Panc1 (cell line): ENCODE measurements around the gene CMTM7. TPM values are rescaled to one million over a fixed set of nuclear protein-coding genes. Genes with fewer than 3 reads are reported as not detected.

Experiments used
- ATAC-seq: fragments of 200-7000 bp; cut with Tn5 transposase; 2 replicates; pipeline ENCODE4 v1.9.1; 2020; ENCODE audit warnings: mild to moderate bottlenecking, moderate library complexity
- BruUV-seq: library from RNA; stranded (reverse); fragments of 400-500 nt; replicated peaks from 2 replicates; lab custom pipeline; 2021; lab: Mats Ljungman, UMichigan
- CTCF ChIA-PET: fragments of 300-600 bp; sonication (Branson Sonifier 250); formaldehyde crosslinking; loops from one replicate; lab custom pipeline; 2022; ENCODE audit warnings: antibody characterized with exemption; lab: Charles Lee
- POLR2A ChIA-PET: fragments of 300-600 bp; sonication (Branson Sonifier 250); formaldehyde crosslinking; loops from one replicate; lab custom pipeline; 2022; ENCODE audit warnings: antibody characterized with exemption; lab: Charles Lee
- DNase-seq: peaks from one replicate; pipeline ENCODE4 v3.0.0-alpha.2; 2010; ENCODE audit warnings: low read depth, low spot score
- H3K27ac ChIP-seq: 2 replicates; pipeline ENCODE4 v1.5.1; 2011; ENCODE audit warnings: mild to moderate bottlenecking, low read length, inconsistent platforms
- H3K27me3 ChIP-seq: fragments of 200-500 bp; sonication (Bioruptor generic); 2 replicates; pipeline ENCODE4 v1.6.0; 2014; ENCODE audit warnings: low read length, inconsistent platforms; ENCODE audit not compliant: control insufficient read depth, insufficient read depth
- H3K36me3 ChIP-seq: fragments of 200-500 bp; sonication (Bioruptor generic); 2 replicates; pipeline ENCODE4 v1.5.1; 2014; ENCODE audit warnings: inconsistent platforms, mild to moderate bottlenecking, low read length, moderate library complexity; ENCODE audit not compliant: control insufficient read depth, insufficient read depth
- H3K4me1 ChIP-seq: 2 replicates; pipeline ENCODE4 v1.5.1; 2011; ENCODE audit warnings: inconsistent platforms, mild to moderate bottlenecking, low read length, moderate library complexity; ENCODE audit not compliant: control insufficient read depth, insufficient read depth
- H3K4me3 ChIP-seq, 2 experiments: 2 replicates each; pipeline ENCODE4 v1.5.1; 2011 to 2012; ENCODE audit warnings: low read depth in 2 of 2, low read length in 2 of 2, mild to moderate bottlenecking in 2 of 2, inconsistent platforms in 1 of 2, moderate library complexity in 1 of 2
- H3K9me3 ChIP-seq: fragments of 200-500 bp; sonication (Bioruptor generic); 2 replicates; pipeline ENCODE4 v1.5.1; 2014; ENCODE audit warnings: low read depth, mild to moderate bottlenecking, inconsistent platforms, low read length, moderate library complexity; ENCODE audit not compliant: control insufficient read depth, insufficient read depth
- CTCF ChIP-seq: fragments of 450-650 bp; IDR thresholded peaks from 2 replicates; pipeline ENCODE4 v1.5.1; 2017; ENCODE audit warnings: mild to moderate bottlenecking
- POLR2AphosphoS5 ChIP-seq: IDR thresholded peaks from 2 replicates; pipeline ENCODE4 v1.6.1; 2012; ENCODE audit warnings: mild to moderate bottlenecking, low read depth, low read length, moderate library complexity
- REST ChIP-seq, 2 experiments: IDR thresholded peaks; 2 replicates each; pipeline ENCODE4 v1.6.1; 2011 to 2012; ENCODE audit warnings: low read depth in 2 of 2, control low read depth in 1 of 2, low read length in 1 of 2, mild to moderate bottlenecking in 1 of 2, moderate library complexity in 1 of 2; ENCODE audit not compliant: insufficient read depth in 1 of 2
- SIN3A ChIP-seq: IDR thresholded peaks from 2 replicates; pipeline ENCODE4 v1.6.1; 2012; ENCODE audit warnings: low read depth, mild to moderate bottlenecking, low read length, moderate library complexity, borderline replicate concordance; ENCODE audit not compliant: insufficient read depth
- TCF7L2 ChIP-seq: IDR thresholded peaks from 2 replicates; pipeline ENCODE4 v1.6.1; 2011; ENCODE audit warnings: mild to moderate bottlenecking, low read depth, low read length, inconsistent platforms
- in situ Hi-C: cut with HindIII; loops from 2 replicates; pipeline ENCODE4 v1.10.0; 2016; ENCODE audit warnings: low sequenced_read_pairs, low pct_unique_long_range_greater_than_20kb
- intact Hi-C: fragments of 100-400 bp; cut with micrococcal nuclease; formaldehyde crosslinking; loops from one replicate; pipeline ENCODE4 v1.10.0; 2022; ENCODE audit not compliant: unreplicated experiment
- total RNA-seq: library from RNA; stranded (reverse); gene quantifications from one replicate; pipeline ENCODE4 v1.2.1, GENCODE V29; 2021; ENCODE audit not compliant: unreplicated experiment

Gene CMTM7
- total RNA-seq, 1 experiment from 2014 or later, result 43.5 TPM

DNA sequence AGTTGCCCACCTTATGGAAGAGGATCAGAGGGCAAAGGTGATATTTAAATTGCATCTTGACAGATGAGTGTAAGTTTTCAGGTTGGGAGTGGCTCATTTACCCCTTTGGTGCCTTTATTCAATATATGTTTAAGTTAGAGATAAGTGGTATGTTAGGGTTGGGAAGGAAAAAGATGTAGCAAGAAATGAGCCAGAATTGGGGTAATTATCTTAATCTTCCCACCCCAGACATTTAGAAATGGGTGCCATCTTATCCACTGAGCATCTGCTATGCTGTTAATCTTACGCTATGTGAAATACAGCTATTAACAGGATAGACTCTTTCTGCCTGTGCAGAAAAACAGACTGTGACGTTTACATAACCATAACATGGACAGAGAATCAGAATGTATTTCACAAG is 6.3 kb downstream of the CMTM7 start:
- in situ Hi-C loops, result no loop called here
- ChIA-PET CTCF (interaction anchor here (0.6 kb wide), 1 partner anchor 96 kb away, joined by 4 read pairs; no protein-coding TSS in a partner anchor), POLR2A (interaction anchor here (0.5 kb wide), 1 partner anchor 290 kb away, joined by 4 read pairs; no protein-coding TSS in a partner anchor)
- peaks cover 25% of the 10 kb centered on the region for H3K4me1 ChIP-seq
- intact Hi-C loops, result no loop called here
- no peak overlapping the region for H3K27ac ChIP-seq
- DNase-seq, result no peak
- no peaks in the 10 kb centered on the region for H3K36me3 ChIP-seq
- H3K4me3 ChIP-seq, result no peak overlapping the region
- no TSS peak for BruUV-seq
- H3K9me3 ChIP-seq, result no peaks in the 10 kb centered on the region
- no peak for ATAC-seq
- TF ChIP-seq REST (IDR thresholded peaks at IDR 0.05; ENCODE audit: insufficient read depth in 1 of 2, low read depth in 2 of 2, low read length in 1 of 2) (no peak), CTCF (no peak), SIN3A (no peak), TCF7L2 (no peak), POLR2AphosphoS5 (no peak)
- H3K27me3 ChIP-seq, result no peaks in the 10 kb centered on the region

GRCh38 chr3:32398531-32398930 is 6.9 kb downstream of the CMTM7 start:
- ATAC-seq (no peak), DNase-seq (no peak)
- Histone ChIP-seq H3K9me3 (no peaks in the 10 kb centered on the region), H3K36me3 (no peaks in the 10 kb centered on the region), H3K27ac (no peak overlapping the region), H3K4me1 (peaks cover 30% of the 10 kb centered on the region), H3K27me3 (no peaks in the 10 kb centered on the region), H3K4me3 (no peak overlapping the region)
- ChIA-PET POLR2A (interaction anchor here (0.5 kb wide), 1 partner anchor 290 kb away, joined by 4 read pairs; no protein-coding TSS in a partner anchor), CTCF (no interaction called here)
- BruUV-seq, result no TSS peak
- in situ Hi-C loops, result no loop called here
- intact Hi-C loops, result no loop called here
- TF ChIP-seq POLR2AphosphoS5, result no peak
- TF ChIP-seq SIN3A, result no peak
- no peak for TF ChIP-seq CTCF
- no peak for TF ChIP-seq TCF7L2
- no peak for TF ChIP-seq REST (IDR thresholded peaks at IDR 0.05; ENCODE audit: insufficient read depth in 1 of 2, low read depth in 2 of 2, low read length in 1 of 2)
